T-helper 9 cell (primary cell): ENCODE results near the gene PHC2.

Experiments used
- DNase-seq: peaks from one replicate; pipeline ENCODE4 v3.0.0-alpha.2; 2020

PHC2 gene

GRCh38 chr1:33454646-33455282 lies 23.9 kb upstream of the PHC2 start:
- DNase-seq: no peak

GRCh38 chr1:33446590-33446989 lies 15.7 kb upstream of the PHC2 start:
- DNase-seq: no peak

- DNase-seq: no peak
Measured at GRCh38 chr1:33445108-33445507, 14.2 kb upstream of the PHC2 start.

- DNase-seq: no peak
Measured at GRCh38 chr1:33443705-33444180, 12.8 kb upstream of the PHC2 start.

- DNase-seq: no peak
Measured at GRCh38 chr1:33443080-33443704, 12.3 kb upstream of the PHC2 start.

- no peak for DNase-seq
Measured at GRCh38 chr1:33442141-33442540, 11.2 kb upstream of the PHC2 start.

GRCh38 chr1:33441088-33441745 lies 10.3 kb upstream of the PHC2 start:
- DNase-seq: no peak

- no peak for DNase-seq
Measured at GRCh38 chr1:33439662-33440061, 8.8 kb upstream of the PHC2 start.

GRCh38 chr1:33438364-33439160 lies 7.7 kb upstream of the PHC2 start:
- no peak for DNase-seq

GRCh38 chr1:33436557-33437285 lies 5.8 kb upstream of the PHC2 start:
- DNase-seq: no peak

GRCh38 chr1:33435096-33435820 lies 4.4 kb upstream of the PHC2 start:
- DNase-seq: no peak

GRCh38 chr1:33434363-33434750 lies 3.5 kb upstream of the PHC2 start:
- no peak for DNase-seq

GRCh38 chr1:33433509-33434362 lies 2.8 kb upstream of the PHC2 start:
- no peak for DNase-seq

- DNase-seq: no peak
Measured at GRCh38 chr1:33429856-33430691, 821 bp downstream of the PHC2 start.

GRCh38 chr1:33429332-33429731 lies 1.6 kb downstream of the PHC2 start:
- DNase-seq: no peak

GRCh38 chr1:33428661-33429060 lies 2.2 kb downstream of the PHC2 start:
- no peak for DNase-seq

GRCh38 chr1:33426916-33427315 lies 4.0 kb downstream of the PHC2 start:
- no peak for DNase-seq

- no peak for DNase-seq
Measured at GRCh38 chr1:33425900-33426299, 5.0 kb downstream of the PHC2 start.

- DNase-seq: no peak
Measured at GRCh38 chr1:33424610-33425009, 6.3 kb downstream of the PHC2 start.

GRCh38 chr1:33424205-33424604 lies 6.7 kb downstream of the PHC2 start:
- DNase-seq: no peak
